ENCODE results near the gene CDH8.
"Not testable (repeated sequence)": the region's sequence is repeated elsewhere in the genome, so short reads cannot be mapped to it uniquely, and the experiment has no call there.

Gene CDH8

DNA sequence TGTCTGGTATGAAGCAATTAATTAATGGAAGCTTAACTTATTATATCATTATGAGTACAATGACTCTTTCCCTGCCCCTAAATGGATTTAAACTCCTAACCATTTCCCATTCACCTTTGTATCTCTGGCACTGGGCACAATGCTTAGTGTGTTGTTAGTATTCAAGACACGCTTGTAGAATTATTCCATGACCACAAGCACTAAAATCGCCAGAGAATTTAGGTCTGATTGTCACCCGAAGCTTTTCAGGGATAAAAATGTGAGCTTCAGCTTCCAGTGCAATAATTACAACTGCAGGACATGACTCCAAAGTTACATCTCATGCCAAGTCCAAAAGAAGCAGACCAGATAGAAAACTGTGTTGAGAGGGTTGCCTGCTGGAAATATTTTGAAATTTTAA lies 101.6 kb downstream of the CDH8 start:
- DNase-seq (ENCODE audit: low spot score) = no peak

DNA sequence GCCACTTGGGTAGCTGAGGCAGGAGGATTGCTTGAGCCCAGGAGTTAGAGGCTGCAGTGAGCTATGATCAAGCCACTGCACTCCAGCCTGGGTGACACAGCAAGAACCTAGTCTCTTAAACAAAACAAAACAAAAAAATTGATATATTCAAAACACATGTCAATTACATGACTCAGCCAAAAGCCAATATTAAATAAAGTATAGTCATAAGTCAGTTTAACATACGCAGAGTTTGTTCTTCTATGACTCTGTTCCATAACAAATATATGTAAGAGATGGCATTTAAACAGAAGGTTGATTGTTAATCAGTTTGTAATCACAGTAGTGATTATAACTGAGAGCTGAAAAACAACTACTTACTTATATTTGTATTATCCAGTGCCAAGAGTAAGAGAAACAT lies 106.5 kb downstream of the CDH8 start:
- no peak for DNase-seq (ENCODE audit: low spot score)

- DNase-seq (ENCODE audit: low spot score) = no peak
These were observed 109.5 kb downstream of the CDH8 start for GRCh38 chr16:61926766-61927165.

- DNase-seq (ENCODE audit: low spot score) = no peak
These were observed 112.6 kb downstream of the CDH8 start for GRCh38 chr16:61923629-61924028.

DNA sequence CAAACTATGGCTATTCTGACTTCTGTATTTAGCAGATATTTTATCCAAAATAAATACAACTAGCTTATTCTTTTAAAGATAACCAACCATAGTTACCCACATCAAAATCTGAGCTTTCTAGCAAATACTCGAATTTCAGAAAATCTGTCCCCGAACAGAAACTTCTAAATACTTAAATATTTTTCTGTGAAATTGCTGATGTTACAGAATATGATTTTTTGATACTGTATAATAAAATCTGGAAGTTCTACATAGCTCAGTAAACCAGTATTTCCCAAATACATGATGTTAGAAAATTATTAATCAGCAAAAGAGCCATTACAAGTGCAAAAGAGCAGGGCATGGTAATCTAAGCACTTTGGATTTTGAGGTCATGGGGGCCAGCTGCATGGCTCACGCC lies 114.9 kb downstream of the CDH8 start:
- no peak for DNase-seq (ENCODE audit: low spot score)

- not testable (repeated sequence) for DNase-seq (ENCODE audit: low spot score)
These were observed 118.1 kb downstream of the CDH8 start for GRCh38 chr16:61917865-61918826.

GRCh38 chr16:61915569-61915968 lies 120.7 kb downstream of the CDH8 start:
- no peak for DNase-seq (ENCODE audit: low spot score)

- DNase-seq (ENCODE audit: low spot score) = no peak
These were observed 127.2 kb downstream of the CDH8 start for GRCh38 chr16:61909074-61909473.

GRCh38 chr16:61908426-61908825 lies 127.8 kb downstream of the CDH8 start:
- no peak for DNase-seq (ENCODE audit: low spot score)

DNA sequence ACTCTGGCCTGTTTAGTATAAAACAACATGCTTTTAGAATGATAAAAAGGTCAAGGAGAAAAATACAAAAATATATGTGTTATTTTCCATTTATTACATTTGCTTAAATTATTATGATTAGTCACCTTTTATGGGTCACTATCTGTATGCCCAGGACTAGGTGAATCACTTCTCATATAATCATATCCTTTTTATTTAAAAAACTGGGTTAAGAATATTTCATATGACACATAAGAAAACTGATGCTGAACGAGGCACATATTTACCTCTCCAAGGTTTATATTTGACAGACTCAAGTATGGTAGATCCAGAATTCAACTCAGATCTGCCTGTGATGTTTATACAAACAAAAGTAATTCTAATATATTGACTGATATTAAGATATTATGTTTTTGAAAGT lies 134.5 kb downstream of the CDH8 start:
- no peak for DNase-seq (ENCODE audit: low spot score)

DNA sequence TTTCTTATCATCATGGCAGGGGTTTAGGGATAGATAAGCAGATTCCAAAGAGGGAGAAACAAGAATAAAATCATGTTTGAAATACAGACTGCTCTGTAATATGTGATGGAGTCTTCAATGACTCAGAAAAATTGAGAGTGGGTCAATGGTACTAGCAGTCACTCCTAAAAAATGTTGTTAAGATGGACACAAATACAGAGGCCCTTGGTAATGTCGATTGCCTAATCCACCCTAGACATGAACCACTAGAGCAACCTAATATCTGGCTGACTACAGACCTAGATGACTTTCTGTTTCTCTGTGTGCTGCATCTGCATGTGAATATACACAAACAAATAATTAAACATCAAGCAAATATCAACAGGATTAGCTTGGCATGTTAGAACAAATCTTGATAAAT lies 135.8 kb downstream of the CDH8 start:
- DNase-seq (ENCODE audit: low spot score) = no peak

DNA sequence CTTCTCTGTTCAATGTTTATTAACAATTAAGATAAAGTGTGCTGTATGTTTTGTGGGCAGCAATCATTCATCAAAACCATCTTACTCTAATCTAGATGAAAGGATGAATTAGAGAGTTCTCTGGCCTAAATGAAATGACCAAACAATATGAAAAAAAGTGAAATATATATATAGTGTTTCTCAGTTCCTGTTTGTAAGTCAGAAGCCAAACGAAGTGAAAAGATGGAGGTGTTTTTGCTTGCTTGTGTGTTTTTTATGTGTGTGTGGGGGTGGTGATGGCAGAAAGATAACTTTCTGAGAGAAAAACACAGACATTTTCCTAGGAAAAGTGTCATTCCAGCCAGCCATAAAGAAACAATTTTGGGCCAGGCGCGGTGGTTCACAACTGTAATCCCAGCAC lies 138.6 kb downstream of the CDH8 start:
- DNase-seq (ENCODE audit: low spot score) = no peak

GRCh38 chr16:61892531-61892930 lies 143.7 kb downstream of the CDH8 start:
- no peak for DNase-seq (ENCODE audit: low spot score)

- DNase-seq (ENCODE audit: low spot score) = no peak
These were observed 144.8 kb downstream of the CDH8 start for GRCh38 chr16:61891460-61891859.

GRCh38 chr16:61890386-61890785 lies 145.9 kb downstream of the CDH8 start:
- no peak for DNase-seq (ENCODE audit: low spot score)

- no peak for DNase-seq (ENCODE audit: low spot score)
These were observed 148.3 kb downstream of the CDH8 start for GRCh38 chr16:61887903-61888302.

- no peak for DNase-seq (ENCODE audit: low spot score)
These were observed 150.9 kb downstream of the CDH8 start for GRCh38 chr16:61885343-61885742.

- no peak for DNase-seq (ENCODE audit: low spot score)
These were observed 156.9 kb downstream of the CDH8 start for GRCh38 chr16:61879306-61879705.

DNA sequence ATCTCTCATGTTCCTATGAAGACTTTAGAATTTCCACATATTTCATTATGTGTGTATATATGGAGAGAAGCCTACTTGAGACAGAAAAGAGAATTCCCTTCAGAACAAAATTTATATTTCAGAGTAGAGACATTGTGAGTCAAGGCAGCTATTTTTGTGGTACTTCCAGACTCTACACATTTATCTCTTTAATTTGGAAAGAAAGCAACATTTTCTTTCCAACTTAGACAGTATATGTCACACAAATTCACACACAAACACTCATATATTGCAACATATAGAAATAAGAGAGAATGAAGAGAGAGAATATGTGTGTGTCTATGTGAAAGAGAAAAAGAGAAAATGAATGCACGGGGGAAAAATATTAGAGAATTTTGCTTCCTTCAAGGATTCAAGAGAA lies 158.8 kb downstream of the CDH8 start:
- DNase-seq (ENCODE audit: low spot score) = no peak

DNA sequence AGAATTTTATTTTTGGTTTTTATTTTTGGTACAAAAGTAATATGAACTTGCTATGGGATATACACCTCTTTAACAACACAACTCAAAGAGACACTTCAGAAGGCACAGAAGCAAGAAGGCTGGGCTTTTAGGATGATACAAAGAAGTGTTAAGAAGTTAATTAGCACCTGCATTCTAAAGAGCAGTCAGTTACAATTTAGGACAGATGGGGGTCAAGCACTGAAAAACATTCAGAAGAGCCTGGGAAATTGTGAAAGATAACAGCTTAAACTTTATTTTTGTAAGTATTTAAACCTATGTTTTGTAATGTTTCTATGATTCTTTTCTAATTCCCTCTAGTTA lies 163.5 kb downstream of the CDH8 start:
- no peak for DNase-seq (ENCODE audit: low spot score)

DNA sequence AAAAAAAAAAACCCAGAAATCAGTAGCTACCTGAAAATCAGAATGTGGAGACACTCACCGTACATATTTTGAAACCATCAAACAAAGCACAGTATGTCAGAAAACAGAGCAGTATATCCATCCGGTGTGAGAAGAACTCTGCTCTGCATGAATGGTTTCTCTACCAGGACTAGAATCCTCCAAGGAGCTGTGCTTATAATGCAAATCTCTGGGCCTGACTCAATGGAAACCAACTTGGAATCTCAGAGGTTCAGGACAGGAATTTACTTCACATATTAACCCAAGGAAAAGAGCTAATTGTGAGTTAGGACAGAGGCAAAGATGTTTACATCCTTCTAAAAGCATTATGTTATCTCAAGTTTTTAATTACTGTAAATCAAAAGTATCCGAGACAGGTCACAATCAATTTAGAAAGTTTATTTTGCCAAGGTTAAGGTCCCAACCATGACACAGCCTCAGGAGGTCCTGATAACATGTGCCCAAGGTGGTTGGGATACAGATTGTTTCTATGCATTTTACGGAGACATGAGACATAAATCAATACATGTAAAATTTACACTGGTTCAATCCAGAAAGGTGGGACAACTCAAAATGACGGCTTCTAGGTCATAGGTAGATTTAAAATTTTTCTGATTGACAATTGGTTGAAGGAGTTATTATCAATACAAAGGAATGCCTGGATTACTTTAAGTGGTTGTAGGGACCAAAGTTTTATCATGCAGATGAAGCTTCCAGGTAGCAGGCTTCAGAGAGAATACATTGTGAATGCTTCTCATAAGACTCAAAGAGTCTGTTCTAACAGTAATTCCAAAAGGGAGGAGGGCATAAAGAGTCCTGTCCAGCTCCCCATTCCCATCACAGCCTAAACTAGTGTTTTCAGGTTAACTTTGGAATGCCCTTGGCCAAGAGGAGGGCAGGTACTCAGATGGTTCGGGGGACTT lies 164.1 kb downstream of the CDH8 start:
- DNase-seq (ENCODE audit: low spot score) = no peak

DNA sequence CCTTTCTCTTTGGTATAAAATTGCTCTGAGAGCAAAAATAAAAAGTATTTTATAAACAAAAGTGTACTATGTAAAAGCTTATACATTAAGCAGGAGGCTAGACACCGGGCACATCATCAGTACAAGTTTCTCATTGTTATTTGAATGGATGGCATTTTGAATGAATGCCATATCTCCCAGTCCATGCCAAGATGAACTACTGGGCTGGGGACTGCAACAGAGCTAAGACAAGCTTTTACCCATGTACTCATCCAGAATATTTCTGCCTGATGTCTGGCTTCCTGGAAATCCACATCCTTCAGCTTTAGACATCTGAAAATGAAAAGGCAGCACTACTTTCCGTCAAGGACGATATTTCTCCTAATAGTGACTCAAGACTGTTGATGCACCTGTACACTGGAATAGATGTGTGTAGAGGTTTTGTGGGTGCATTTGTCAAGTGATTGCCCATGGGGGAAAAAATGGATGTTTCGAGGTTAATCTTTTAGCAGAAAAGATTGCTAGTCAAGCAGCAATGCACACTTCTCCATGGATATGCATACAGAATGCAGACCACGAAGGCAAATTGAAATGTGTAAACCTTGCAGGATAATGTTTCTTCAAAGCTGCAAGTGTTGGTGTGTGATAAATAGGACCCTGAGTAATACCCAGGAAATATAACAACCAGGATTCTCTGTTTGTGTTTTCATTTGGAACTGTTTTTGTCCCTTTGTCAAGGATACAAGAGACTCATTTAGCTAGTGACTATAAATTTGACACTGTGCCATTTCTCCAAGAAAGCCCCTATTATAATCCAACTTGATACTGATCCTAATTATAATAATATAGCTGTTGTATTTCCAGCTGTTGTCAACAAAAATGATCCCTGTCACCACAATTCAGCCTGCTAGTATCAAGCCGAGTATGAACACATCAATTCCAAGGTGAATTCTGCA lies 173.8 kb downstream of the CDH8 start:
- DNase-seq (ENCODE audit: low spot score) = no peak

Data from SW480 (cell line).